Activated CD4-positive, CD25-positive, alpha-beta regulatory T cell treated with anti-CD3 and anti-CD28 coated beads, Interleukin-2, amount 50 U/mL, for 72 hours (primary cell): ENCODE measurements around the gene HNRNPH1.

Experiments
- DNase-seq: peaks from one replicate; pipeline ENCODE4 v3.0.0; 2021

Gene HNRNPH1

DNA sequence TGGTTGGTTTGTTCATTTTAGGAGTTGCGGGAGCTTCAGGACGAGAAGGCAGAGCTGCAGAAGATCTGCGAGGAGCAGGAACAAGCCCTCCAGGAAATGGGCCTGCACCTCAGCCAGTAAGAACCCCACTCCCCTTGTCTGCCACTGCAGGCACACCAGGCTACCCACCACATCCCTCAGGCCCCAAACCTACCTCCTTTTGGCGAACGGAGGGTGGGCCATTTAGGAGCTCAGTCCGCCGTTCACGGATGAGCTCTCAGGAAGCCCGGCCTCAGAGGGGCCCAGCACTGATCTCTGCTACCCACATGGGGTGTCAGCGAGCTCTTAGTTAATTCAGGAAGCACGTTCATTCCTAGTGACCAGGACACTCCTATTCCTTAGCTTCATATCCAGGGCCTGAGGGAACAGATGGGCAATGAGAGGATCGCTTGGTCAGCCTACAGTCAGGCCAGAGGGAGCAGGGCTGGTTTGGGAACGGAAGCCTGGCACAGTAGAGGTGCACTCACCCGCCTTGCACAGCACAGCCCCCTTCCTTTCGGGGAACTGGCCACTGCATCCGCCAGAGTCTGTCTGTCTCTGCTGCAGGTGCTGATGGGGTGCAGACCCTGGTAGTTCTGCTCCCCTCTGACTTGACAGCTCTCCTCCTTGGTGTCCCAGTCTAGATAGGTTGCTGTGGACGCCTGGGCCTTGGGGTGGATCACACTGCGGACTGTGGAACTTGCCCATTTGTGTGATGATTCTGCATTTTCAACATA, 21.4 kb downstream of the HNRNPH1 start:
- DNase-seq, result no peak

DNA sequence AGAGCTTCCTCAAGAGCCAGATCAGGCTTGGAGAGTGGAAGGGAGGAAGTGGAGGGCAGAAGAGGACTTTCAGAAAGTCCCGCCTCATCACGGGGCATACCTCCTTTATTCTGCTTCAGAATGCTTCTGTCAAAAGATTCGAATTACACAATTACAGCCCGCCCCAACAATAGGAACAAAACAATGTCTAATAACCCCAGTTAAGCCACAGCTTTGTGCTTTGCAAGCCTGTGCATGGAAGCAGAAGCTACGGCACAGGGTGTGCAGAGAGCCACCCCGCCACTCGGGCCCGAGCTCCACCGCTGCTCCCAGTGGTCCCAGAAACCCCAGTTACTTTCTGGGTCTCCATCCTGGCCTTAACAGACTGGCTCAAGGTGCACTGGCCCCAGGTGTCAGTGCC, 23.5 kb downstream of the HNRNPH1 start:
- DNase-seq, result no peak

DNA sequence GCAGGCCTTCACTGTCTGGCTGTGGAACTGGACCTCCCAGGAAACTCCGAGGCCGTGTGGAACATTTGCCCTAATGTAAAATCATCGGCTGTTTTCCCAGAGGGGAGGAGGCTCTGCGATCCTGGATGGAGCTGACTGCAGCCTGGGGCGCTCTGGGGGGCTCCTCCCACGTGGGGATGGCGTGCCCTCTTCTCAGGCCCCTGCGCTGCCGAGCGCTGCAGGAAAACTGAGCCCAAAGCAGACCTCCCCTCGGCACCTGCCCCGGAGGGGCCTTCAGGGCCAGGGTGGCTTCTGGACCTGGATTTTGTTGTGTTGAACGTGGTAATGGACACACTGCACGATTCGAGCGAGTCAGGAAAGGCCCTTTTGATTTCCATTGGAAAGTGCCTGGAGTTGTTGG, 23.9 kb downstream of the HNRNPH1 start:
- no peak for DNase-seq

DNA sequence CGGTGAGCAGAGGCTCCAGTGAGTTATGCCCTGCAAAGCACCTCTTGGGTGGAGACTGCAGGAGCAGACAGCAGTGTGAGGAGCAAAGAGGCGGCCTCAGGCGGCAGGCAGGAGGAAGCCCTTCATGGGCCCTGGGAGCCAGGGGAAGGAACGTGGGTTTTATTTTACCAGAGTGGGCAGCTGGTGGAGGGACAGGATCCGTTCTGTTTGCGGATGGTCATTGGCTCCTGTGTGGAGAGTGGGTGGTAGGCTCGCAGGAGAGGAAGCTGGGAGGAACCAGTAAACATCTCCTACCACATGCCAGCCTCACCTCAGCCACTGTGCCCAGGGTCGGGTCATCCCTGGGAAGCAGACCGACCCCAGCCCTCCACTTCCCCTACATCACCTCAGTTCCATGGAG, 24.4 kb downstream of the HNRNPH1 start:
- no peak for DNase-seq

DNA sequence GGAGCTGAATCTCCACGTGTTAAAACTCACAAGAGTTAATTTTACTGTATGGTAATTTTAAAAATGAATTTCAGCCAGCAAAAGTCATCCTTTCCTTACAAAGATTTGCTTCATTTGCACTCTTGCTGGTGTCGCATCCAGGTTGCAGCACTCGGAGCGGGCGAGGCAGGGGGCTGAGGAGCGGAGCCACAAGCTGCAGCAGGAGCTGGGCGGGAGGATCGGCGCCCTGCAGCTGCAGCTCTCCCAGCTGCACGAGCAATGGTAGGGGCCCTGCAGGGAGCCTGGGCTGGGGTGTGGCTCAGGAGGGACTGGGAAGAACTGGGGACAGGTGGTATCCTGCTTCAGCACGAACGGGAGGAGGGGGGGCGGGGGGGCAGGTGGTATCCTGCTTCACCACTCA, 27.1 kb downstream of the HNRNPH1 start:
- no peak for DNase-seq

DNA sequence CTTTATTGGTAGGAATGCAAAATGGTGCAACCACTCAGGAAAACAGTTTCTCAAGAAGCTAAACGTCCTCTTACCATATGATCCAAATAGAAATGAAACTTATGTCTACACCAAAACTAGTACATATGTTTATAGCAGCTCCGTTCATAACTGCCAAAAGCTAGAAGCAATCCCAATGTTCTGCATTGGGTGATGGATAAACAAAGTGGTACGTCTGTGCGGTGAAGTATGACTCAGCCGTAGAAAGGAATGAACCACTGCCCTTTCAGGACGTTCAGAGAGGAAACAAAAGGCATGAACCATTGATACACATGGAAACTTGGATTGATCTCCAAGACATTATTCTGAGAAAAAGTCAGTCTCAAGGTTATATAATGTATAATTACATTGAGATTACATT, 27.6 kb downstream of the HNRNPH1 start:
- DNase-seq, result no peak

DNA sequence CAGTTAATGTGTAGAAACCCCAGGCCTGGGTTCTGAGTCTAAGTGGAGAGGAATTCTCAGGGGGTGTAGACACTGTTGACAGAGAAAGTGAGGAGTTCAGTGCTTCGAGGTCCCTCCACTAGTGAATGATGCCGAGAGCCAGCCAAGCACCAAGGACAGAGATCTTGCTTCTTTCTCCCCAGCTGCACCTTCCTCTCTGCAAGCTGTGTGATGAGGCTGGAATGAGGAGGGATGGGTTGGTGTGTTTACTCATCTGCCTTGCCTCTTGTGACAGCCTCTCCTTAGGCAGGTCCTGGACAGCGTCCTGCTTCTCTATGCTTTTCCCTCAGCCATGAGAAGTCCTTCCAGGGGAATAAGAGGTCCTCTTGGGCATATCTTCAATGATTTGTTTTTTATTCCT, 35.3 kb downstream of the HNRNPH1 start:
- DNase-seq, result no peak

DNA sequence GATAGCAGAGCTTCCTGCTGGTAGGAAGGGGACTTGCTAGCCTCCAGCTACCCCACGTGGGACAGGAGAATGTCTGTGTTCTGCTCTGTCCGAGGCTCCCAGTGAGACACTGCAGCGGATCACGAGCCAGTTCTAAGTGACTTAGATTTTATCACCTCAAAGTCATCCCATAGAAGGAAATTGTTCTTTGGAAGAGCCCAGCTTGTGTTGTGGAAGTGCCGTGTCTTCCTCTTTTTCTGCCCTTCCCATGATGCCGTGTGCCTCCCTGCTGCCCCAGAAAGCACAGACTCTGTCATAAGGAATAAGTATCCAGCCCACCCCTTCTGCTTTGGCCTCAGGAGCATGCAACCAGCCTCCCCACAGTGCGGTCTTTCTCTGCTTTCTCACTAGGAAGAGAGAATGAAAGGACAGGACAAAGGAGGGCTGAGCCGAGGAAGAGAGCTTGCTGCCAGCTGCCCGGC, 37.5 kb downstream of the HNRNPH1 start:
- no peak for DNase-seq

DNA sequence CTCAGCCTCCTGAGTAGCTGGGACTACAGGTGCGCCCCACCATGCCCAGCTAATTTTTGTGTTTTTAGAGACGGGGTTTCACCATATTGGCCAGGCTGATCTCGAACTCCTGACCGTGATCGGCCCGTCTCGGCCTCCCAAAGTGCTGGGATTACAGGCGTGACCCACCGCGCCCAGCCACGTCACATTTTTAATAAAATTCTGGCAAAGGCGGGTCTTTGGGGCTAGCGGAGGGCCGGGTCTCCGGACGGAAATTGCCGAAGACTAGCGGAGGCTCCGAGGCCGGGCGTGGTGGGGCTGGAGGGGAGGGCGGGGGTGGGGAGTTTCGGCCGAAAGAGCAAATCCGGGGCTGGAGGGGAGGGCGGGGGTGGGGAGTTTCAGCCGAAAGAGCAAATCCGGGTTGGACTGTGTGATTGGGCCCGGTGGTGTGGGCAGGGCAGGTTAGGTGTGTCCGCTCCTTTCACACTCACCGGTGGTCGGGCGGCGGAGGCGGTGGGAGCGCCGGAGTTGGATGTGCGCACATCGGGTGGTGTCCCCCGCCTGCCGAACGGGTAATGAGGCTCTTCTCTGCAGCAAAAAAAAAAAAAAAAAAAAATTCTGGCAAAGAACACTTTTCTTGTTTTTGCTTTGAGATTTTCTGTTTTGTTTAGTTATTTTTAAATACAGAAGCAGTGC, 46.0 kb downstream of the HNRNPH1 start:
- DNase-seq, result no peak

DNA sequence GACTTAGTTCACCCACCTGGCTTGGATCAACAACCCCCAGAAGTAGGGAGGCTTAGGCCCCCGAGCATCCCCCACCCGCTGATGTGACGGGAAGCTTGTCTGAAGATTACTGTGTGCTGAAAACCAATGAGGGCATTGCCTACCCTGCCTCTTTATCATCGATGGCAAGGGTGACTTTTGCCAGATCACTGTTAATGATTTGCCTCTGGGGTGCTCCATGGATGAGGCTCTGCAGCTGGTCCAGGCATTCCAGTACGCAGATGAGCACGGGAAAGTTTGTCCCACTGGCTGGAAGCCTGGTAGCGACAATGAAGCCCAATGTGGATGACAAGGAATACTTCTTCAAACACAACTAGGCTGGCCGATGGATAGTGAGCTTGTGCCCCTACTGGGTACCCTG, 51.1 kb downstream of the HNRNPH1 start:
- no peak for DNase-seq

DNA sequence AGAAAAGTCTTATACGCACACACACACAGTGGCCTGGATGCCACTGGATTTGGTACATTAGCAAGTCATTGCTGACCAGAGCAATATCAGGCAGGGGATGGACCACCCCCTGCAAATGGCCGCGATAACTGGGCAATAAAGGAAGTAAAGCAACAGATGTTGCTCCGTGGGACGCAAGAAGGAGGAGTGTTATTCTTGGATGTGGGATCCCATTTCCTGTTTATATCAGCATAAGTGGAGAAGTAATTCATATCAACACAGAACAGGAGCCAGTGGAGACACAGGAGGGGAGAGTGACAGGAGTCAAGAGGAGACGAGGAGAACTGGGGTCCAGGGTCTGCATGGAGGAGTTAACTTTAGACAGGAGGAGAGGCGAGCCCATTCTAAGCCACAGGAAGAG, 54.8 kb downstream of the HNRNPH1 start:
- no peak for DNase-seq

DNA sequence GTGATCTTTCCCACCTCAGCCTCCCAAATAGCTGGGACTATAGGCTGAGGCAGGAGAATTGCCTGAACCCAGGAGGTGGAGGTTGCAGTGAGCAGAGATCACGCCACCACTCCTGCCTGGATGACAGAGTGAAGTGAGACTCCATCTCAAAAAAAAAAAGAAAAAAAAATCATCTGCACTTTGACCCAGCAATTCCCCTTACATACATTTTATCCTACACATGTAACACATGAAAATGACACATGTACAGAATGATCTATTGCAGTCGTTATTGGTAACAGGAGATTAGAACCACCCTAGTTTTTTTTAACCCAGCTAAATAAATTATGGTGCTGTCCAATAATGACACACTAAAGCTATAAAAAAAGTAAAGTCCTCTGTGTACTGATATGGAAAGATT, 58.9 kb downstream of the HNRNPH1 start:
- DNase-seq, result no peak
